GM19240 (cell line): Measurements from ENCODE around the gene SCRN1.

ENCODE experiments used
- DNase-seq: peaks from one replicate; pipeline ENCODE4 v3.0.0; 2011; ENCODE audit warnings: low spot score; ENCODE audit not compliant: insufficient read length

Gene SCRN1

DNA sequence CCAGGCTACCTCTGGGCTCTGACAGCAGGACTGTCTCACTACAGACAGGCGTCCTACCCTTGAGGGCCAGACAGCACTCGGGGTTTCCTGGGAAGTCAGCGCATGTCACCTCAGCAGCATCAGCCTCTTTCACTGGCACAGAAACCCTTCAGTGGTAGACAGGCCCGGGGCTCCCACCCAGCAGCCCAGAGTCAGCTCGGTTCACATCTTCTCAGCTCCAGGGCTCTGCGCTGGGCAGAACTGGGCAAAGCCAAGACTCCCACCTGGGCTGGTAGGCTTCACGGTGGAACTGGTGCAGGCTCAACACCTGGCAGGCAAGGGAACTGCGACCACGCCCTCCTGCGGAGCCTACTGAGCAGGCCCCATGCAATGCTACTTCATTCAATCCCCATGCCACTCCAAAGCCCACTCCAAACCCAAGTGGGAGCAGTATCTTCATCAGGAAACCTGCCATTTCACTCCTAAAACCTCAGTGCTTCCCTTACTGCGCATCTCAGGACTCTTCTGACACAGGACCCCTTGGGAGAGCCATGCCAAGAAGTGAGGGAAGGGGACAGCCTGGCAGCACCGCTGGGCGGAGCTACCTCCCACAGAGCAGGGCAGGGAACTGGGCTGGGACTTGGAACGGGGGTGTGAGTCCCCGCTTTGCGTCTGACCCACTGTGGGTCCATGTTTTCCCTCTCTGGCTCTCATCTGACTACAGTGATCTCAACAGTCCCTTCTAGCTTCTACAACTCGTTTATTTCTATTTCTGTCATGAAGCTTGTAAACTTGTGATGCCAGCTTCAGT is 60.4 kb downstream of the SCRN1 start:
- DNase-seq = no peak

DNA sequence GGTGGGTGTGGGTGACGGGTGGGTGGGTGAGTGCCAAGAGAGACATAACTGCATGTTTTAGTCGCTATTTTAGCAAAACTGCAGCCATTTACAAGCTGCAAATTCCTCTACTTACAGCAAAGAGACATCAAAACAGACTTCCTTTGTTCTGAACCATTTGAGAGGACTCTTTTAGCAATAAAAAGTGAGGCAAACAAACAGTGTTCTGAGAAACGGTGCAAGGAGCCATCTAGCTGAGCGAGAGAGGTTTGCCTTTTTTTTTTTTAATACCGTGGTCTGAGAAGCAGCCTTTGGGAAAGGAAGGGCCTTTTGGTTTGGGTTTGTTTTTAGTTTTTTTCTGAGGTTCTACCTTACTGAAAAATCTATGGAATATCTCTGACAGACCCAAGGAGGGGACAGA is 62.9 kb downstream of the SCRN1 start:
- no peak for DNase-seq

DNA sequence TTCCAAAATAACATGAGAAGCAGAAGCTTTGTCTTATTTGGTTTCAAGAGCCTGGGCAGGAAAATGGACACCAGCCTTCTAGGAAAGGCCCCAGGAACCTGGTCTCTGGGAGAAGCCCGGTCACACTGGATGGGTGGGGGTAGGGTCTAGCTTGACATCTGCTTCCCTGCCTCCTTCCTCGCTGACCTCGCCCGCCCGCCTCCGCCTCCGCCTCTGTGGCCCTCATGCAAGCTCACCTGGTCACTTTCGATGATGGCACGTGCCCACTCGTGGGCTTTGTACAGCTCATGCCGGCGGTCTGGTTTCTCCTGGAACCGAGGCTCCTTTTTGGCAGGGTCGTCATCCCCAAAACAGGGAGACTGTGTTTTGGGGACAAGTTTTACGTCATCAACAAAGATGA is 63.4 kb downstream of the SCRN1 start:
- DNase-seq = no peak

DNA sequence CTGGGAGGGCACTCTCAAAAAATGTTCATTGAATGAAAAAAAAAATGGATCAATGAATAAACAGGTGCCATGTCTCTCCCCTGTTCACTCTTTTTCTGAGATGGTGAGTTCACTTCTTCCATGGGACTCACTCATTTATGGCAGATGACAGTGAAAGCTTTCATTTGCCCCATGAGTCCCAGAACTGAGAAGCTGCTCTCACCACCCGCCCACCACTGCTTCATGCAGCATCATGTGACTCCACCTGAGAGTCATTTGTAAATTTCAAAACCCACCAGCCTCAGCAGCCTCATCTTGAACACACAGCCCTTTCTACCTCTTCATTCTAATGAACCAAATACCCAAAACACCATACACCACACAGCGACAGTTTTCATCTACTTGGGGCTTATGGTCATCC is 64.9 kb downstream of the SCRN1 start:
- no peak for DNase-seq

DNA sequence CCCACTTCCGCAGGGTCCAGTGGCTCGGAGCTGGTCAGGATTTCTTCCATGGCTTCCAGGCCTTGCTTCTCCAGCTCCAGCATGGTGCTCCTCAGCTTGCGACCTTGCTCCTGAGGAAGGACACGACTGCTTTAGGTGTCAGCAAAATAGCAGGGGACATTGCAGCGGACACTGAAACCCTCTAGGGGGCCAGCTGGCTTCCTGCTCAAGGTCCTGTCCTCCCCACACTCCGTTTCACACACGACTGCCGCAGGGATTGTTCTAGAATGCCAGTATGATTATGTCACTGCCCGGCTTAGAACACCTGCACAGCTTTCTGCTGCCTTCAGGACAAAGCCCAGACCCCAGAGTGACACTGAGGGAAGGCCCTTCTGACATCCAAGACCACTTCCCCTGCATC is 65.6 kb downstream of the SCRN1 start:
- DNase-seq = no peak

DNA sequence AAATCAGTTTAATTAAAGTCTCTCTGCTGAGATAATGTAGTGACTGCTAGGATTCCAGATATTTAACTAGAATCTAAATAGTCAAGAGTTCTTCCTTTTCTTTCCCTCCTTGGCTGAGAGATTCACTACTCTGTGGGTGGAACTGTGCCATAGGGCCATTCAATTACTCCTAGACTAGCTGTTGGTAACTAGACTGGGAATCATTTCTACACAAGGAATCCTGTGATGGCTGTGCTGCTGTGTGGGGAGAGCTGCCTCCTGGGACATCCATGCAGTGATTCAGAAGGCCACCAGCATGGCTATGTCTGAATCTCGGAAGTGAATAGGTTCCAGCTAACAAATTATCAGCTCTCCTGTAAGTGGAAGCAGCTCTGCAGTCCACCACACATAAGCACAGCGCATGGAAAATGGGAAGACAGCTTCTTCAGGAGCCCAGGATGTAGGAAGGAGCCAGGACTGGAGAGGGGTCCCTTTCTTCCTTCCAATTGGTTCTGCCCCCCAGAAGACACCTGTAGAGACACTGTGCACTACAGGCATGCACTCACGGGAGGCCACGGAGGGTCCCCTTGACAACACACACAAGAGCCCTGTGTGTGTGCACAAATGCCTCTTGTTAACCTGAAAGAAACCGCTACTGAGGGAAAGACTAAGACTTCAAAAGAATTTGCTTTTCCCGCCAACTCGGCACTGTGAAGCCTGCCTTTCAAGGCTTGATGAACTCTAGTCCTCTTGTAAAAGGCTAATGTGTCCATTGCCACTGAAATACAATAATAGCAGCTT is 66.5 kb downstream of the SCRN1 start:
- no peak for DNase-seq

DNA sequence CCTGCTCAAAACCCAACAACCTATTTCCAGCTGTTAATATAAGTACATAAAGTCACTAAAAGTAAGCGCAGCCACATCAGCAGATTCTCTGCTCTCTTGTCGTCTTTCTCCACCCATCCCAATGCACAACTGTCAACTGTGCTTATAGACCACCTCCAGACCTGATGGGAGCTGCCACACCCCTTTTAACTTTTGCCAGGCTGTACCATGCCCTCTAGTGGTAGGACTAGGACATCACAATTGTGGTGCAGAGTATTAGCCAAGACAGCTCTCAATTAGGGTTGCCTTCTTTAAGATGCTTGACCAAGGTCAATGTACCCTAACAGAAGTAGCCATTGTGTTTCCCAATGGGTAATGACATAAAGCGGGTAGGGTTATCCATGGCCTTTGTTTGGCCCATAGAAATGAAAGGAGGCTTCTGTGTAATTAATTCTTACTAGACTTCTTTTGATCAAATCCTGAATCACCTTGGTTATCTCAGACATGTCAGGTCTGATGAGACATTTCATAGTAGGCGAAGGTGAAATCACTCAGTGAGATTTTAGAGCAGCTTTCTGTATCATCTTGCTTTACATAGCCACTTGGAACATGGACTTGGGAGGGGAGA is 68.1 kb downstream of the SCRN1 start:
- DNase-seq = peak; percentile 17

DNA sequence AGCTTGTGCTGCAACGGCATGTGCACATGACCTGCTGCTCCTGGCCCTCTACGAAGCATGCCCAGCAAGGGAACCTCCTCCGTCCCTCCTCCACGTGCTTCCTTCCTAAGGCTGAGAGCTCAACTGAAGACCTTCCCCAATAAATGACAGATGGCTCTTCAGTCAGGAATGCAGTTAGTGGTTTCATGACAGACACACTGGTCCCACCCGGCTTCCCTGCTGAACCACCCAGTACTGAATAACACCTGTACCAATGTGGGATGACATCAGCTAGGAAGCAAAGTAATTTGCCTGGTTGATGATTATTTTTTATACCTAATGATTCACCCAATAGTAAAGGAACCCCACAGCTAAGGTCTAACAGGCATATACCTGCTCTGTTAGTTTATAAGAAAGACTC is 69.1 kb downstream of the SCRN1 start:
- no peak for DNase-seq

DNA sequence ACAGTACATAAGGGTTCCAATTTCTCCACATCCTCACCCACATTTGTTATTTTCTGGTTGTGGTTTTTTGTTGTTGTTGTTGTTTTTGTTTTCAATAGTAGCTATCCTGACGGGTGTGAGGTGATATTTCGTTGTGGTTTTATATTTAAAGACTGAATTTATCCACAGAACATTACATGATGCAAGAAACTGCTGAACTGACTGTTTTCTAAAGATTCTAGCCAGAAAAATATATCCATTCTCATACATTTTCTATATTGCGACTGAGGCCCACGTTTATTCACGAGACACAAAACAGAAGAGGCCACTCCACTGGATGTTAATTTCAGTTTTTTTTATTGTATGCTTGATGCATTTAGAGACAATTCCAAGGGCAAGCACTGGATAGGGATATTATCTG is 69.8 kb downstream of the SCRN1 start:
- DNase-seq = no peak

DNA sequence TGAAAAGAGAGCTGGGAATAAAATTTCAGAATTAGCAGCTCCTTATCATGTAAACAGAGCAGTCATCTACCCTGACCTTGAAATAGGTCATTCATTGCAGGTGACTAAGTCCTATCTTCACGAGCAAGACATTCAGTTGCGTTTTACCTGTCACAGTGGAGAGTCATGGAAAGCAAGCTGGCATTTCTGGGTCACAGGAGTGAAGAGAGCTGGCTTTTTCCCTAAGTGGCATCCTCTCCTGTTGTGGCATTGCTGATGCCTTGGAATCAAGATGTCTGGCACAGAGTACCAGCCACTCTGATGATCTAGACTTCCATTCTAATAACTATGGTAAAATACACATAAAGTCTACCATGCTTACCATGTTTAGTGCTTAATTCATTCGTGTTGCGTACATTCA is 70.8 kb downstream of the SCRN1 start:
- DNase-seq = no peak

DNA sequence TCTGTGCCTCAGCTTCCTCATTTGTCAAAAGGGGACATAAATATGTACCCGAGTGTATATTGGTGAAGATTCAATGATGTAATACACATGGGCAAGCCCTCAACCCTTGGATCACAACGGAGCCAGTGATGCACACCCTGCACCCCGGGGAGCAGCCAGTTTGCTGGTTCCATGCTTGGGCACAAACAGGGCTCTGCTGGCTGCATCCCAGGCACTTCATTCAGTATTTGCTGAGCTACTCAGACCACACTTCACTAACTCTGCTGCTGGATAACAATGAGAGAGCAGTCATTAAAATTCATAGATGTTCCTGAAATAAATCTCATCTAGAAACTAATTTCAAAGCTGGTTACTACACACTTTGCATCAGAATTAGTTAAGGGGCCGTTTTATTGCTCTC is 72.0 kb downstream of the SCRN1 start:
- DNase-seq = no peak

DNA sequence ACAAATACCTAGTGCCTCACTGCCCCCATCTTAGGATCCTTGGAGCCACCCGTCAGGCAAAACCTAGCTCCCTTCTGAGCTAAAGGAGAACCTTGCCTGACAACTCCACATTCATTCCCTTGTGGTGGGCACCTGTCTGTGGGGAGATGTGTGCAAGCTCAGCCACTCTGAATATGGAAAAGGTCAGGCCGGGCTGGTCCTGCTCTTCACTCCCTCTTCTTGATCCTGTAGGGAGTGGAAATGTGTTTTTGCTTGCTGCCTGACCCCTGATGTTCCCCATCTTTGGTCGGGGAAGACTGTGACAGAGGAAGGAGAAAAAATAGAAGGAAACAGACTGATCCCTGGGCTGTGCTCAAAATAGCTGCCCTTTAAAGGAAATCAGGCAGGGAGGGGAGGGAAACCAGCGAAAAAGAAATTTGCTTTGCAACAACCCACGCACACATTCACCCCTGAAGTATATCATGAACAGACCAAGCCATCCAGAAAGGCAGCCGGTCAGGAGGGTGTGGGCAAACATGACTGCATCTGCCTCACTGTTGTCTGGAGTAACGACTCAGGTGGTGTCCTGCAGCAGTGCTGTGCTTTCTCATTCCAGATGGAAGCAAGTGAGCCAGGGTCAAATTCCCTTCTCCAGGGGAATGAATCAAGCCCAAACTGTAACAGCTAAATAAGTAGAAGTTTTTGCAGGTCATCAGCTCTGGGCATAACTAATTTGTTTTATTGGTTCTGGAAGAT is 74.0 kb downstream of the SCRN1 start:
- no peak for DNase-seq

DNA sequence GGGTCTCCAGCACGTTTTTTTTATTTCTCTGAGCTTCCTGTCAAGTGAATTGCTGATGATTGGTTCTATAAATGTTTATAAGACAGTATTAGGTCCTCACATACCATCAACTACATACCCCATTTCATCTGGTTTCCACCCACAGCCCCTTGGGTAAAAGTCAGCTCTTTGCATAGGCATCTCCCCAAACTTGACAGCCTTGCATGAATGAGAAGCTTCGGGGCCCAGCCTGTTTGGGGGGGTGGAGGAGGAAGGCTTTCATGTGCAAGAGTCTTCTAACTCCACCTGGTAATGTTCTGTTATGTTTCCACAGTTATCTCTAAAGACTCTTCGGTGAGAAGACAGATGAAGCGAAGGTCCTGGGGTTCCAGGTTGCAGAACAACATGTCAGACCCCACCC is 75.4 kb downstream of the SCRN1 start:
- no peak for DNase-seq

DNA sequence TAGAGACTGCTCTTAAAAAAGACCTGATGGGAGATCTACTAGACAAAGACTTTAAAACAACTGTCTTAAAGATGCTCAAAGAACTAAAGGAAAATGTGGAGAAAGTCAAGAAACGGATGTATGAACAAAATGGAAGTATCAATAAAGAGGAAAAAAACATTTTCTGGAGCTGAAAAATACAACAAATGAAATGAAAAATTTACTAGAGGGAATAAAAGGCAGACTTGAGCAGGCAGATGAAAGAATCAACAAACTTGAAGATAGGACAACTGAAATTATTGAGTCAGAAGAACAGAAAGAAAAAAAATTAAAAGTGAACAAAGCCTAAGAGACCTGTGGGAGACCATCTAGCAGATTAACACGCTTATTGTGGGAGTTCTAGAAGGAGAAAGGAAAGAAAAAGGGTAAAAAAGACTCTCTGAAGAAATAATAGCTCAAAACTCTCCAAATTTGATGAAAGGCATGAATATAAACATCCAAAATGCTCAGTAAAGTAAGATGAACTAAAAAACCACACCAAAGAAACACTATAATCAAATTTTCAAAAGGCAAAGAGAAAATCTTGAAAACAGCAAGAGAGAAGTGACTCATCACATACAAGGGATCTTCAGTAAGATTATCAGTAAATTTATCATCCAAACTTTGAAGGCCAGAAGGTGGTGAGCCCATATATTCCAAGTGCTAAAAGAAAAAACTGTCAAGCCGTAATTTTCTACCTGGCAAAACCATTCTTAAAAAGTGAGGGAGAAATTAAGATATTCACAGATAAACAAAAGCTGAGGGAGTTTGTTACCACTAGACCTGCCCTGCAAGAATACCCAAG is 83.2 kb downstream of the SCRN1 start:
- no peak for DNase-seq

DNA sequence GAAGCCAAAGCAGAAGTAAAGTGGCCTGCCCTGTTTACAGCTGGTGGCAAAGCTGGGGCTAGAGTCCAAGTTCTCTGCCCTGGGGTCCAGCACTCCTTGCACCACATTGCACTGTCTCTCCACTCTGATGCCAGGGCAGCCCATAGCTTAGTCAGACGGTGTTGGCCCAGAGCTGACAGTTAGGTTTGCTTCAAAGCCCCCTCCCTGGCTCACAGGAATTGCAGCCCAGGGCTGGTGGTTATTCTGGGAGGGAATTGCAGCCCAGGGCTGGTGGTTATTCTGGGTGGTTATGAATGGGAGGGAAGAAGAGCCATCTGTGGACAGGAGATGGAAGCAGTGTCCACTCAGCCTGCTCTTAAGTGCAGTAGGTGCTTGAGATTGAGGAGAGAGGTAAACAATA is 88.9 kb downstream of the SCRN1 start:
- DNase-seq = no peak

DNA sequence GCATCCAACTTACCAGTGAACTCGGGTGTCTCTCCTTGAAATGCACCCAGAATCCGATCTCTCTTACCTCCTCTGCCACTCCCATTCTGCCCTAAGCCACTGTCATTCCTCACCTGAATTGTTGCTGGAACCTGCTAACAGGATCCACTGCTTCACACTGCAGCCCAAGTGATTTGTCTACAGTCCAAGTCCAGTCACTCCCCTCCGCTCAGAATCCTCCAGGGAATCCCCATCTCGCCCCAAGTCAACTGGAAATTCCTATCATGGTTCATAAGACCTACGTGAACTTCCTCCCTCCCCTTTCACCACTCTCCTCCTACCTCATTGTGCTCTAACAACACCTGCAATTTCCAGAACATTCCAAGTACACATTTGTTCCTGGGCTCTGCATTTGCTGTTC is 91.3 kb downstream of the SCRN1 start:
- DNase-seq = no peak

DNA sequence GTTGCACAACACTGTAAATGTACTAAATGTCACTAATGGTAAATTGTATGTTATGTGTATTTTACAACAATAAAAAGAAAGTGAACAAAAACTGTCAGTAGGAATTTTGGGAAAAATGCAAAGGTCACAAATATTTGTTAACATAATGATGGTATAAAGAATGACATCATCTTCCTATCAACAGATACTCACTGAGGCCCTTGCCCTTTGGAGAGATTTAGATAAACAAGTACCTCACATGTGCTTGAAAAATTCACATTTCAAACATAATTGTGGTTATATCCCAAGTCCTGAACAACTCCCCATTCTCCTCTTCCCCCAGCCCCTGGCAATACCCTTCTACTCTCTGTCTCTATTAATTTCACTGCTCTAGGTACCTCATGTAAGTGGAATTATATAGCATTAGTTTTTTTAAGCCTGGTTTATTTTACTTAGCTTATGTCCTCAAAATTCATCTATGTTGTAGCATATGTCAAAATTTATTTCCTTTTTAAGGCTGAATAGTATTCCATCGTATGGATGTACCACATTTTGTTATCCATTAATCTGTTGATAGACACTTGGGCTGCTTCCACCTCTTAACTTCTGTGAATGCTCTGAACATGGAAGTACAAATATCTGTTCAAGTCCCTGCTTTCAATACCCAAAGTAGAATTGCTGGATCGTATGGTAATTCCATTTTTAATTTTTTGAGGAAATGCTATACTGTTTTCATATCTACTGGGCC is 92.8 kb downstream of the SCRN1 start:
- no peak for DNase-seq

DNA sequence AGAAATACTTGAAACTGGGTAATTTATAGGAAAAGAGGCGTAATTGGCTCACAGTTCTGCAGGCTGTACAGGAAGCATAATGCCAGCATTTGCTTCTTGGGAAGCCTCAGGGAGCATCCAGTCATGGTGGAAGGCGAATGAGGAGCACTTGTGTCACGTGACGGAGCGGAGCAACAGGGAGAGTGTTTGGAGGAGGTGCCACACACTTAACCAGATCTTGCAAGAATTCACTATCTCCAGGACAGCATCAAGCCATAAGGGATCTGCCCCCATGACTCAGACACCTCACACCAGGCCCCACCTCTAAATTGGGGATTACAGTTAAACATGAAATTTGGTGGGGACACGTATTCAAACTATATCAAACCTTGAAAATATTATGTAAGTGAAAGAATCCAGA is 94.0 kb downstream of the SCRN1 start:
- no peak for DNase-seq

DNA sequence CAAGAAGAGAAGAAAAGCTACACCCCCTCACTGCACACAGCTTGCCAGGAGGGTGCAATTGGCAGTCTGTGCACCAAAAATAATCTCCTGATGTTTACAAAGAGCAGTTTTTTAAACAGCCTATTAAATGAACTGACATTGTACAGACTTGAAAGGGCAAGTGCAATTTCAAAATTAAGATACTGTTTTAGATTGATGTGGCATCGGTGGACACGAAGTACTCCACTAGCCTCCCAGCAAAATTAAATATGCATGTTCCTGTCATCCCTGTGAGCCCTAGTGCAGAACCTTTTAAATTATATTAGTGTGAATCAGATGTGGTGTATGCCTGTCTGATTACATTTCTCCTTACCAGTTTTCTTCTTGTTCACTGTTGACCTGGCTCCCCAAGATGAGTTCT is 95.3 kb downstream of the SCRN1 start:
- no peak for DNase-seq

DNA sequence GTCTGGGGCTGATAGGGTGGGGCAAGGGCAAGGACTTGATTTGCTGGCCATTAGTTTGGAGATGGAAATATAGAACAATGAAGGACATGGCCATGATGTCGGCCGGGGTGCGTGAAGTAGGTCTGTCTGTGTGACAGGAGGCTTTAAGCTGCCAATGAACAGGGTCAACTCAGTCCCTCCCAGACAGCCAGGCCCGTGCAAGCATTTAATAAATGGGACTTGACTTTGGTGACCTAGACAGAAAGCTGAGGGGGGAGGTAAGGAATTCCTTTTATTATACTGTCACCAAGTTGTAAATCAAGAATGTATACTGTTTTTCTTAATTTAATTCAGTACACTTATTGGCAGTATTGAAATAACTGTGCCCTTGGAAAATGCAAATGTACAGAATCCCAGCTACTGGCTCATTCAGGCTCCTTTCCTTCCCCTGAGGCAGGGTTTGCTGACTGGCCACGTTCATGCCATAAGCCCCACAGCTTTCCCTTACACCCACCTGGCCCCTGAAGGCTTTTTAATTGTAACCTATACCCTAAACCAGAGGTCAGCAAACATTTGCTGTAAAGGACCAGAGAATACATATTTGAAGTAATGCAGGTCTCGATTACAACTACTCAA is 96.1 kb downstream of the SCRN1 start:
- DNase-seq = no peak
